ENCODE data around the gene SUPT4H1. TPM values are rescaled to one million over a fixed set of nuclear protein-coding genes. Genes with fewer than 3 reads are reported as not detected.

The SUPT4H1 gene
- total RNA-seq, 1 donor = 49.9 TPM

GRCh38 chr17:58365980-58366595 lies 14.1 kb upstream of the SUPT4H1 start:
- Histone ChIP-seq H4K20me1 (ENCODE audit: insufficient read depth, low read length) (no peaks in the 10 kb centered on the region), H3K79me2 (ENCODE audit: insufficient read depth, low read length) (no peaks in the 10 kb centered on the region), H3K4me2 (ENCODE audit: insufficient read depth, low read length) (no peak overlapping the region), H3K4me1 (ENCODE audit: insufficient read depth, low read length) (no peaks in the 10 kb centered on the region), H3K9me3 (ENCODE audit: low read depth, low read length) (no peaks in the 10 kb centered on the region), H3K27ac (ENCODE audit: low read depth, low read length) (no peak overlapping the region), H3K4me3 (ENCODE audit: insufficient read depth, low read length) (no peak overlapping the region), H2AFZ (ENCODE audit: low read length) (no peak overlapping the region), H3K36me3 (ENCODE audit: insufficient read depth, low read length) (no peaks in the 10 kb centered on the region), H3K27me3 (ENCODE audit: insufficient read depth, low read length) (peaks cover 5% of the 10 kb centered on the region)
- no peak for TF ChIP-seq CTCF (IDR thresholded peaks at IDR 0.05; ENCODE audit: extremely low read depth, low read depth, low read length)
- no peak for DNase-seq (ENCODE audit: insufficient read length, low spot score, missing footprints)

GRCh38 chr17:58365185-58365979 lies 13.4 kb upstream of the SUPT4H1 start:
- Histone ChIP-seq H3K27me3 (ENCODE audit: insufficient read depth, low read length) (peaks cover 5% of the 10 kb centered on the region), H3K4me3 (ENCODE audit: insufficient read depth, low read length) (no peak overlapping the region)
- no peak for DNase-seq (ENCODE audit: insufficient read length, low spot score, missing footprints)

GRCh38 chr17:58364270-58364942 lies 12.4 kb upstream of the SUPT4H1 start:
- H3K27me3 ChIP-seq (ENCODE audit: insufficient read depth, low read length) = peaks cover 2% of the 10 kb centered on the region
- no peak overlapping the region for H2AFZ ChIP-seq (ENCODE audit: low read length)
- no peak overlapping the region for H3K27ac ChIP-seq (ENCODE audit: low read depth, low read length)
- H3K36me3 ChIP-seq (ENCODE audit: insufficient read depth, low read length) = no peaks in the 10 kb centered on the region
- H3K79me2 ChIP-seq (ENCODE audit: insufficient read depth, low read length) = no peaks in the 10 kb centered on the region
- no peak overlapping the region for H3K4me2 ChIP-seq (ENCODE audit: insufficient read depth, low read length)
- H3K9me3 ChIP-seq (ENCODE audit: low read depth, low read length) = no peaks in the 10 kb centered on the region
- DNase-seq (ENCODE audit: insufficient read length, low spot score, missing footprints) = no peak
- no peaks in the 10 kb centered on the region for H3K4me1 ChIP-seq (ENCODE audit: insufficient read depth, low read length)
- H3K4me3 ChIP-seq (ENCODE audit: insufficient read depth, low read length) = no peak overlapping the region
- no peak for TF ChIP-seq CTCF (IDR thresholded peaks at IDR 0.05; ENCODE audit: extremely low read depth, low read depth, low read length)
- H4K20me1 ChIP-seq (ENCODE audit: insufficient read depth, low read length) = no peaks in the 10 kb centered on the region

More at GRCh38 chr17:58365185-58365979, 13.4 kb upstream of the SUPT4H1 start:
- TF ChIP-seq CTCF (IDR thresholded peaks at IDR 0.05; ENCODE audit: extremely low read depth, low read depth, low read length) = no peak
- no peaks in the 10 kb centered on the region for H3K79me2 ChIP-seq (ENCODE audit: insufficient read depth, low read length)
- H2AFZ ChIP-seq (ENCODE audit: low read length) = no peak overlapping the region
- no peaks in the 10 kb centered on the region for H3K36me3 ChIP-seq (ENCODE audit: insufficient read depth, low read length)
- no peaks in the 10 kb centered on the region for H3K9me3 ChIP-seq (ENCODE audit: low read depth, low read length)
- no peaks in the 10 kb centered on the region for H3K4me1 ChIP-seq (ENCODE audit: insufficient read depth, low read length)
- no peak overlapping the region for H3K4me2 ChIP-seq (ENCODE audit: insufficient read depth, low read length)
- no peak overlapping the region for H3K27ac ChIP-seq (ENCODE audit: low read depth, low read length)
- H4K20me1 ChIP-seq (ENCODE audit: insufficient read depth, low read length) = no peaks in the 10 kb centered on the region

Measured in osteoblast (primary cell).